Fibroblast of skin of scalp (primary cell): ENCODE data around the gene NCOA6.
A peak's percentile ranks its signal among the peaks of the same experiment; 100 is the strongest.
"Not testable (repeated sequence)": the region's sequence is repeated elsewhere in the genome, so short reads cannot be mapped to it uniquely, and the experiment has no call there.

Experiments used
- DNase-seq: peaks from one replicate; pipeline ENCODE4 v3.0.0-alpha.2; 2013

NCOA6 gene

GRCh38 chr20:34773726-34774125 lies 51.7 kb downstream of the NCOA6 start:
- peak; percentile 15 for DNase-seq

- no peak for DNase-seq
These were observed 53.0 kb downstream of the NCOA6 start for GRCh38 chr20:34772437-34772836.

DNA sequence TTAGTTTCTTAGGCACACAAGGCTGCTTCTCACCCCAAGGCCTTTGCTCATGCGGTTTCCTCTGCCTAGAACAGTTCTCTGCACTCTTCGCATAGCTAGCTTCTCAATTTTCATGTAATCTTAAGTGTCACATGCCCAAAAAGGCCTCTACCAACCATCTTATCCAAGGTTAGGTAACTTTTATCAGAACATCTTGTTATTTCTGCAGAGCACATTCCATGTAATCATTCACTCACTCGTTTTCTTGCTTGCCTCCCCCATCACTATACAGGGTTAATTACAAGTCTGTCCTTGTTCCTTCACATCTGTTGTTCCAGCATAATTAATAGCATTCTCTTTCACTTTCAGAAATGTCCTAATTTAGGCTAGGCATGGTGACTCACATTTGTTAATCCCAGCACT lies 53.8 kb downstream of the NCOA6 start:
- no peak for DNase-seq

- DNase-seq: peak; percentile 54
These were observed 57.4 kb downstream of the NCOA6 start for GRCh38 chr20:34768096-34768495.

DNA sequence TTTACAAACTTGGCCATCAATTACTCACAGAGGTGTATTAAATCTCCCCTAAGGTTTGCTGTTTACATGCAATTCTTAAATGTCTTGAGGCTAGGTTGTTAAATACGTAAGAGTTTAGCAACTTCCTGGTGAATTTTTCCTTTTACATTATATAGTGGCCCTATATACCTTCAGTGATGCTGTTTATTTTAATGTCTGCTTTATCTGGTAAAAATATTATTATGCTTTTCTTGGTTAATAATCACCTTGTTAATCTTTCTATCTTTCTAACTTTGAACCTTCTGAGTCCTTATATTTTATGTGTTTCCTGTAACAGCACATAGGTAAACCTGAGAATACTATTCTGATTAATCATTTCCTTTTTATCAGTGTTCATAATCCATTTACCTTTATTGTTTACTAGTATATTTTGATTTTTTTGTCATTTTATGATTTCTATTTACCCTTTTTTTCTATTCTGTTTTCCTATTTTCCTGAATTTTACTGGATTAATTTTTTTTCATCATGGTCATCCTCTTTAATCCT lies 63.4 kb downstream of the NCOA6 start:
- DNase-seq: no peak

GRCh38 chr20:34755367-34755766 lies 70.1 kb downstream of the NCOA6 start:
- no peak for DNase-seq

DNA sequence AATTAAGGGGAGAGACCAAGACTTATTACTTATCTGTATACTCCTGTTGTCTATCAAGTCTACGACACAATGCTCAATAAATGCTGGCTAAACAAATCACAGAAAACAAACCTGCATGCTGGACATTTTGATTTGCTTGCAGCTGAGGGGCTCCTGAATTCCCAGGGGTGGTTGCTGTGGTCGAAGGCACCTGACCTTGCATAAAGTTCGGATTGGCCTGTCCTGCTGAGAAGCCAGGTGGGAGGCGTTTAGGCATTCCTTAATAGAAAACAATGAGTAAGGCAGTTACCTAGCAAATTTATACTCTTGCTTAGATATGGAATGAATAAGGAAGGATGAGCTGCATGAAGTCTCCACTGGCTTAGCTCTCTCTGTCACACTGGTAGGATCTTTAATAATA lies 70.8 kb downstream of the NCOA6 start:
- DNase-seq: no peak

DNA sequence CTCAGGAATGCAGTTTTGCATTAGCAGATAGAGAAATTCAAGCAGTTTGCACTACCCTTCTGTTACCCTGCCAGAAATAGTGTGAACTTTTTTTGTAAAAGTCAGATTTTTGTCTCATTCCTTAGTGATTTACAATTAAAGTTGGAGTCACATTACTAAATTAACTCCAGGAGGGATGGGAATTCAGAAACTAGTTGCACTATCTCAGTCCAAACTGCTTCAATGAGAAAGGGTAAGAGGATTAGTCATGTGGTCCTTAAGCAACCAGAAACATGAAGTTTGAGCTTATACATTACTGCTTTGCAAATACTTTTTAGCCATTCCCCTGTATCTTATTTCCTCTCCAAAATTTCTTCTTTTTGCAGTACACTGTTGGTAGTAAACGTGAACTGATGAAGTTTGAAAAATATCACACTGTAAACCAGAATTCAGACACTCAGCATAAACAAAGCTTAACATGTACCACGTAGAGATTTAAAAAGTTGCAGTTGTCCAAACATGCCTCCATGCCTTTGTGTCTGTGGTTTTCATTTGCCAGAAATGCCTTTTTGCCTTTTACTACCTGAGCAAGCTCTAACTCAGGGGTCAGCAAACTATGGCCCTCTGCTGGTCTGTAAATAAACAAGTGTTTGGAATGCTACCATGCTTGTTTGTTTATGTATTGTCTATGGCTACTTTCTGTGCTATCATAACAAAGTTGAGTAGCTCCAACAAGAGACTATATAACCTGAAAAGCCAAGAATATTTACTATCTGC lies 71.6 kb downstream of the NCOA6 start:
- peak; percentile 38 for DNase-seq

- DNase-seq: no peak
These were observed 74.0 kb downstream of the NCOA6 start for GRCh38 chr20:34751453-34751852.

DNA sequence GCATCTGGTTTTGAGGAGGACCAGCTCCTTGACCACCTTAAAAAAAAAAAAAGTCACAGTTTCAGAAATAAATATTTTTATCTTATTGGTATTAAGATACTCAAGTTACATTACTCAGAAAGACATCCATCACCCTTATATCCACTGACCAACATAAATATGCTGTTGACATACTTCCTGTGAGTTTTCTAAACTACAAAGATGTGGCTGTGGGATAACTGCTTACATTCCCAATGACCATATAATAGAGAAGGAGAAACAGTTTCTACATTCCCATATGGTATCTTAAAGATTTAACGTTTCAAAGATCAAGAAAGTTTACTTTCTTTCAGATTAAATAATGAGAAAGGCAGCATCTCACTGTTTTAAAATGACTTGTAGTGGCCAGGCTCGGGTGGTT lies 75.0 kb downstream of the NCOA6 start:
- DNase-seq: no peak

DNA sequence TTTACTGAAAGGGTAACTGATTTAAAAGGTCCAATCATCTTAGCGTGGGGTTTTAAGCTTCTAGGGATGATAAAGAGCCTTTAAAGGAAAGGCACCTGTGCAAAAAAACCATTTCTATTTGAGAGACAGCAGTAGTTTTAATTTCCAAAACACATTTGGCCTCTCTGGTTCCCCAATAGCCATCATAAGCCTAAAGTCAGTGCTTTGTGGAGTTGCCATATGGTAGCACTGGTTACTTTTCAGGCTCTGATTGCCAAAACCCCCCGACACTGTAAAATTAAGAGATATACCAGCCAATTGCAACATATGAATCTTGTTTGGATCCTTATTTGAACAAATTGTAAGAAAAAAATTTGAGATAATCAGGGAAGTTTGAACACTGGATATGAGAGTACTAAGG lies 76.7 kb downstream of the NCOA6 start:
- DNase-seq: no peak

DNA sequence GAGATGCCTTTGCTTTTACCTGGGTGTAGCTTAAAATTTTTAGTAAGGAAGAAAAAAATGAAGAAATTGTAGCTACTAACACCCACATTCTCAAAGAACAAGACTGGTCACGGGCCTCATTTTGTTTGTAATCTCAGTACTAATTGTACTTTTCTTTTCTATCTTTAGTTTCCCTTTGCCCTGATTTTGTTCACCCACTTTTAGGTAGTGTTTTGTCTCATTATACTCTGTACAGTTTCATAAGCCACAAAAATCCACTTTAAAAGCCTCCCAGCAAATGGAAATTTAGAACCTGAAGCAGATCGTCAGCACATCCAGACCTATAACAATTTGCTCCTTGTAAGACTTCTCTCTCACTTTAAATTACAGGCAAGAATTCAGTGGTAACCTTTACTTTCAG lies 78.0 kb downstream of the NCOA6 start:
- DNase-seq: no peak

DNA sequence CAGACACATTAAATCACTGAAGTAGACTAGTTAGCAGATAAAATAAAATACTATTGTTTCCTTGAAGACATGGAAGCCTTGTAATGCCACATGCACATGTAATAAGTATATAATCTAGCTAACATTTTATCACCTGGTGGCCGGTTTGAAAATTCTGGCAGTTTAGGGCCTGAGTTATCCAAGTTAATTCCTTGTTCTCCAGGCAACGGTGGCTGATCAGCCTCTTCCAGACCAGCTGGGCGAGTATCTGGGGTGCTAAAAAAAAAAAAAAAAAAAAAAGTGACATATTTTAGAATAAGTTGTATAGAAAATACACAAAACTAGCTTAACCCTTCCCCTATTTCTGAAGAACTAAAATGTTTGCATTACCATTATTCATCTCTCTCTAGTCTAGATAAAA lies 78.8 kb downstream of the NCOA6 start:
- no peak for DNase-seq

GRCh38 chr20:34744847-34745246 lies 80.6 kb downstream of the NCOA6 start:
- no peak for DNase-seq

DNA sequence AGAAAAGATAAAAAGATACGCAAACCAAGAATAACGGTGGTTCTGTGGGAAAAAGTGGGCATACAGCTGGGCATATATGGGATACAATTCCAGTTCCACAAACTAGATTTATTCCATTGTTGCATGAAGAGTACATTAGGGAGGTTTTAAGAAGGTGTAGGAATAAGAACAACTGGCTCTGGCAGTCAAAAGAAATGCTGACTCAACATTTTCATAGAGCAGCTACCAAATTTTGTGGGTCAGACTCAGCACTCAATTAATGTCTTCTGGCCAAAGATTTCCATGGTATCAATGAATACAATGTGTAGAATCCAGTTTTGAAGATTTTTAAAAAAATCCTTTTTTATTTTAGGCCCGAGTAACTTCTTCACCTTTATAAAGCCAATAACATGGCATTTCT lies 81.1 kb downstream of the NCOA6 start:
- DNase-seq: no peak

DNA sequence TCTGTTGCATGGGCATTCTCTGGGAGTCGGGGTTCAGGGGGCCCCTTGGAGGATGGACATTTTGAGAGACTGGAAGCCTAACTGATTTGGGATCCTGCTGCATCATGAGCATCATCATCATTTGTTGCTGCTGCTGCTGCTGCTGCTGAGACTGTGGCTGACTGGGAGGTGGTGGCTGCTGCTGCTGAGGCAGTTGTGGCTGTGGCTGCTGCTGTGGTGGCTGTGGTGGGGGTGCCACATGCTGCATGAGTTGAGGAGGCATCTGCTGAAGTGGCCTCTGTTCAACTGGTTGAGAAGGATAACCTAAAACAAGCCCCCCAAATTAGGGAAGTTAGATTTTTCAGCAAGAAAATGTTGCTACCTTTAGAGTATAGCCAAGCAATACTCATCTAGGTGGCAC lies 82.4 kb downstream of the NCOA6 start:
- DNase-seq: no peak

DNA sequence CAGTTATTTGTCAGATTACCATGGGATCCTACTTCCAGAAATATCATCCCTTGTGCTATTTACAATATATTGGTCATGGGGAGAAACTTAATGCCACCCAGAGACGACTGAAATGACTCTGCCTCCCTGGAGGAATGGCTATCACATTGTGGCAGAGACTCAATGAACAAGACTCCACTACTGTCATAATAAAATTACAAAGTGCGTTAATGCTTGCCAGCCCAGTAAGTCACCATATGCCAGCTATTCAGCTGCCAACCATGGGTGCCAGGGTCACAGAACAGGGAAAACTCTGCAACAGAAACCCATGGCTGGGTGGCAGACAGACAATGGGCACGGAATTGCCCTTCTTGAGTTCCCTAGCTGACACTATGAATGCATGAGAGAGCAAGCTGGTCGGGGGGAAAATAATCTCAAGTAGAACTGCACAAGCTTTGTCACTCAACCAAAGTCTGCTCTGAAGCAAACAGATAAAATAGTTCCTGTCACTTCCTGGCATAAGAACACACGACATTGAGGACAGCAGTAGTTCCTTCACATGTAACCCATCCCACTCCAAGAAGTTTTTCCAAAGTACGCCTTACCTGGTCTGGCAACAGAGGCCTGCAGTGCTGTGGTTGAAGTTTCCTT lies 89.2 kb downstream of the NCOA6 start:
- no peak for DNase-seq

- no peak for DNase-seq
These were observed 92.9 kb downstream of the NCOA6 start for GRCh38 chr20:34732523-34732922.

DNA sequence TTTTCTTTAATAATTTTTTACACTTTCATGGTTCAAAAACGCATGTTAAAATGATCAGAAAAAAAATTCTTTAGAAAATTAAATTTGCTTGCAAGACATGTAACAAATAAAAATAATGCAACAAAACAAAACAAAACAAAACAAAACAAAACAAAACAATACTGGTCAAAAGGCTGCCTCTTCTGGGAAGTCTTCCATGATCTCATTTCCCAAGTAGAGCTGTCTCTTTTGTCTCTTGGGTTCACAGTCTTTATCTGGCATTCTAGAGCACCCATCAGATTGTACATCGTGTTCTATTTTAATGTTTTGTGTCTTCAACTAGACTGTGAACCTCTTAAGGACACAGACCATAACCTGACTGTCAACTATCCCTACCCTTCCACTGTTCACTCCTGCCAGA lies 96.0 kb downstream of the NCOA6 start:
- DNase-seq: no peak

DNA sequence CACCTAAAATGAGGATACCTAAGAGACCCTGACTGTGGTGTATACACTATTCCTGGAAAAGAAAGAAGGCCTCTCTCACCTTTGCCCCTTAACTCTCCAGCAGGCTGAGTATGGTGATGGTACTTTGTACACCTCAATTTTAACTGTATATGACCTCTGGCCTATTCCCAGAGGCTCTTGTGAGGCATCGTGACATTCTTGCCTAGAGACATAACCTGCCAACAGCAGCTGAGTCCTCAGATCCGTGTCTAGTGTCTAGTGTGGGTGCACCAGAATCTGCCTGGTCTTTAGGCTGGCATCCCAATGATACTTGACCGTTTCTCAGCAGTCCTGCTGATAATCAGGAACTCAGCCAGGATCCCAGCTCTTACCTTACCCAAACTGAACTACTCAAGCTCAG lies 101.3 kb downstream of the NCOA6 start:
- DNase-seq: no peak

DNA sequence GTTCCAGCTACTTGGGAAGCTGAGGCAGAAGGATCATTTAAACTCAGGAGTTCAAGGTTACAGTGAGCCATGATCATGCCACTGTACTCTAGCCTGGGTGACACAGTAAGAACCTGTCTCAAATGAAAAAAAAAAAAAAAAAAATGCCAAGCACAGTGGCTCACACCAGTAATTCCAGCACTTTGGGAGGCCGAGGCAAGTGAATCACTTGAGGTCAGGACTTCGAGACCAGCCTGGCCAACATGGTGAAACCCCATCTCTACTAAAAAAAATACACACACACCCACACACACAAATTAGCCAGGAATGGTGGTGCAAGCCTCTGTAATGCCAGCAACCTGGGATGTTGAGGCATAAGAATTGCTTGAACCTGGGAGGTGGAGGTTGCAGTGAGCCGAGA lies 102.9 kb downstream of the NCOA6 start:
- DNase-seq: not testable (repeated sequence)

DNA sequence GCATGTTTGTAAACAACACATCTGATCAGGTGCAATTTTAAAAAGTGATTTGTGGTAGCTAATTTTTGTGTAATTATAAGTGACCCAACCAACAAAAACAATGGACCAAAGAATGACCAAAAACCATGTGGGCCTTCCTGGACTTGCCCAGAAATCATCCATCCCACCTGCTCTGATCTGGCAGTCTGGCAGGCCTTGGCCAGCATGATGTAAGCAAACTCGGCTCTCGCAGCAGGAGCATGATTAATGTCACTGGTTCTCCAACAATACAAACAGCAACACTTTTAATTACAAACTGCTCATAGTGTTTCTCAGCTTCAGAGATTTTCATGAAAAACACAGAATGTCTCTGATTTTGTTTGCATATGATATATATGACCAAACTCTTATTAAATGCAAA lies 105.2 kb downstream of the NCOA6 start:
- DNase-seq: no peak

GRCh38 chr20:34719242-34720017 lies 106.0 kb downstream of the NCOA6 start:
- DNase-seq: not testable (repeated sequence)
